B cell (primary cell): ENCODE measurements around the gene TBC1D20. TPM values are rescaled to one million over a fixed set of nuclear protein-coding genes. Genes with fewer than 3 reads are reported as not detected.

Experiments used
- ATAC-seq: fragments of 200-7000 bp; cut with Tn5 transposase; one replicate; pipeline ENCODE4 v1.10.0; 2021; ENCODE audit warnings: low read depth, mild to moderate bottlenecking, moderate number of reproducible peaks, moderate library complexity
- CTCF ChIA-PET: fragments of 350-600 bp; sonication (Branson Sonifier 250); formaldehyde crosslinking; loops from one replicate; lab custom pipeline; 2021; ENCODE audit warnings: antibody characterized with exemption, inconsistent platforms; lab: Charles Lee
- POLR2A ChIA-PET: fragments of 350-600 bp; sonication (Branson Sonifier 250); formaldehyde crosslinking; loops from one replicate; lab custom pipeline; 2021; ENCODE audit warnings: antibody characterized with exemption; lab: Charles Lee
- DNase-seq: peaks from one replicate; pipeline ENCODE4 v3.0.0; 2013
- H2AFZ ChIP-seq: 2 replicates; pipeline ENCODE4 v1.6.1; 2012; ENCODE audit warnings: mild to moderate bottlenecking, low read depth, low read length; ENCODE audit not compliant: insufficient read depth, poor library complexity, severe bottlenecking
- H3K27ac ChIP-seq, 2 donors: 1 replicate in 1 of 2; 2 replicates in 1 of 2; pipeline ENCODE4 v1.5.1; 2012 to 2013; ENCODE audit warnings: low read length in 2 of 2, mild to moderate bottlenecking in 2 of 2, moderate library complexity in 1 of 2
- H3K27me3 ChIP-seq, 4 experiments: fragments of 200-600 bp in 1 of 4; sonication (generic) in 1 of 4; replicated peaks in 1 of 4; 1 replicate in 2 of 4; 2 replicates in 2 of 4; pipeline versions ENCODE4 v1.6.1 to v1.7.0; 2013 to 2016; ENCODE audit warnings: low read length in 3 of 4, mild to moderate bottlenecking in 2 of 4, mixed read lengths in 1 of 4, moderate library complexity in 1 of 4; ENCODE audit not compliant: insufficient read depth in 4 of 4, control insufficient read depth in 3 of 4; ENCODE audit errors: control extremely low read depth in 1 of 4
- H3K36me3 ChIP-seq, 2 experiments: replicated peaks in 1 of 2; 1 replicate in 1 of 2; 2 replicates in 1 of 2; pipeline versions ENCODE4 v1.6.1 to v1.7.1; 2013; ENCODE audit warnings: low read length in 1 of 2; ENCODE audit not compliant: insufficient read depth in 2 of 2, control insufficient read depth in 1 of 2; ENCODE audit errors: control extremely low read depth in 1 of 2, extremely low read depth in 1 of 2
- H3K4me1 ChIP-seq, 2 donors: fragments of 200-600 bp in 1 of 2; sonication (generic) in 1 of 2; 1 replicate in 1 of 2; 2 replicates in 1 of 2; pipeline versions ENCODE4 v1.5.1 to v1.6.1; 2013 to 2017; ENCODE audit warnings: low read length in 2 of 2; ENCODE audit not compliant: control insufficient read depth in 2 of 2, insufficient read depth in 2 of 2
- H3K4me2 ChIP-seq: replicated peaks from 2 replicates; pipeline ENCODE3; 2012; ENCODE audit warnings: mild to moderate bottlenecking, low read depth, low read length; ENCODE audit not compliant: poor library complexity, severe bottlenecking
- H3K4me3 ChIP-seq, 5 experiments: fragments of 200-600 bp in 1 of 5; sonication (generic) in 1 of 5; 1 replicate in 3 of 5; 2 replicates in 2 of 5; pipeline versions ENCODE4 v1.5.1 to v1.7.0; 2011 to 2016; ENCODE audit warnings: low read length in 4 of 5, mild to moderate bottlenecking in 4 of 5, low read depth in 2 of 5, control low read depth in 1 of 5, moderate library complexity in 1 of 5; ENCODE audit not compliant: insufficient read depth in 1 of 5; ENCODE audit errors: control extremely low read depth in 1 of 5, extremely low read depth in 1 of 5
- H3K79me2 ChIP-seq: fragments of 200-600 bp; sonication (generic); one replicate; pipeline ENCODE4 v1.6.0; 2016; ENCODE audit warnings: low read length; ENCODE audit not compliant: control insufficient read depth, insufficient read depth
- H3K9ac ChIP-seq: fragments of 200-600 bp; sonication (generic); 2 replicates; pipeline ENCODE4 v1.6.1; 2017; ENCODE audit warnings: mild to moderate bottlenecking, low read length, moderate library complexity
- H3K9me3 ChIP-seq, 3 donors: one replicate each; pipeline versions ENCODE4 v1.6.1 to v1.7.1; 2013; ENCODE audit warnings: low read length in 2 of 3; ENCODE audit not compliant: control insufficient read depth in 2 of 3, insufficient read depth in 1 of 3; ENCODE audit errors: control extremely low read depth in 1 of 3
- H4K20me1 ChIP-seq: 2 replicates; pipeline ENCODE4 v1.6.0; 2012; ENCODE audit warnings: mild to moderate bottlenecking, low read length; ENCODE audit not compliant: insufficient read depth, control insufficient read depth, poor library complexity, severe bottlenecking
- H3K27ac Mint-ChIP-seq: one replicate; pipeline ENCODE4 v1.8.0; 2021; ENCODE audit warnings: mixed read lengths
- H3K27me3 Mint-ChIP-seq: one replicate; pipeline ENCODE4 v1.8.0; 2021; ENCODE audit warnings: mixed read lengths
- H3K4me1 Mint-ChIP-seq: one replicate; pipeline ENCODE4 v1.8.0; 2021; ENCODE audit warnings: mixed read lengths
- H3K4me3 Mint-ChIP-seq: one replicate; pipeline ENCODE4 v1.8.0; 2021; ENCODE audit warnings: mixed read lengths
- H3K9me3 Mint-ChIP-seq: one replicate; pipeline ENCODE4 v1.8.0; 2022; ENCODE audit warnings: mixed read lengths; ENCODE audit not compliant: insufficient read depth
- EZH2 ChIP-seq: IDR thresholded peaks from 2 replicates; pipeline ENCODE4 v1.6.1; 2012; ENCODE audit warnings: borderline replicate concordance, low read depth, mild to moderate bottlenecking, moderate library complexity, low read length; ENCODE audit not compliant: insufficient read depth, poor library complexity, severe bottlenecking
- WGBS: methylation state at CpG from one replicate; pipeline ENCODE4 v1.1.5; 2013; ENCODE audit warnings: missing lambda C conversion rate; ENCODE audit not compliant: insufficient coverage; 5-methylcytosine and 5-hydroxymethylcytosine counted together
- intact Hi-C: fragments of 100-400 bp; cut with micrococcal nuclease; formaldehyde crosslinking; loops from one replicate; pipeline ENCODE4 v1.10.0; 2022
- polyA plus RNA-seq: library from polyadenylated mRNA; depleted of rRNA; stranded (reverse); fragments of >200 nt; gene quantifications from 2 replicates; pipeline ENCODE4 v1.2.3, GENCODE V29; 2012
- total RNA-seq, 2 donors: library from RNA; stranded (reverse); fragments of 120-200 nt in 1 of 2; gene quantifications; 1 replicate in 1 of 2; 2 replicates in 1 of 2; pipeline versions ENCODE4 v1.2.3 to v1.2.4, GENCODE V29; 2013 to 2022
- TF ChIP-seq, protein P1 (sequence below): fragments of 200-600 bp; IDR thresholded peaks from one replicate; pipeline ENCODE4 v1.8.0; 2022; ENCODE audit warnings: antibody characterized with exemption, mild to moderate bottlenecking

Gene TBC1D20
- total and polyA plus RNA-seq, 2 donors (not counting 1 experiment from before 2014, with no cell fraction given) = 31.7 to 40.0 TPM

DNA sequence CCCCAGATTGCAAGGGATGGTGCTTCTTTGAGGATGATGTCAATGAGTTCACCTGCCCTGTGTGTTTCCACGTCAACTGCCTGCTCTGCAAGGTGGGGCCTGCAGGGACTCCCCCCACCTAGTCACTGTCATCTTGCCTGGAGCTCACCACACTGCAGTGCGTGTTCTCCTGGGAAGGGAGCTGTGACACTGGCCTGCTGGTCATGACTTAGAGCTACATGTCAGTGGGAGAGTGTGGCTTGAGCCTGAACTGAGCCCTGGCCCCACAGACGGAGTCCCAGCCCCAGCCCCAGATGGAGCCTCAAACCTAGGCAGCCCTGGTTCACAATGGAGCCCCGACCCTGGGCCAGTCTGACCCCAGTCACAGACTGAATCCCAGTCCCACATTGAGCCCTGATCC lies 34.9 kb downstream of the TBC1D20 start:
- CTCF ChIA-PET = no interaction called here
- H3K36me3 ChIP-seq = peaks cover 0 to 66% of the 10 kb centered on the region in 2 experiments
- ATAC-seq = no peak

GRCh38 chr20:426566-426965 lies 35.8 kb downstream of the TBC1D20 start:
- no peak overlapping the region for H3K27ac Mint-ChIP-seq
- ATAC-seq (no peak), DNase-seq (no peak)
- Histone ChIP-seq H3K4me3 (no peak overlapping the region), H4K20me1 (peaks cover 6% of the 10 kb centered on the region), H3K27ac (no peak overlapping the region), H3K4me1 (no peaks in the 10 kb centered on the region), H3K27me3 (no peaks in the 10 kb centered on the region), H3K9ac (no peak overlapping the region), H3K36me3 (peaks cover 0 to 71% of the 10 kb centered on the region in 2 experiments), H3K79me2 (peaks cover 3% of the 10 kb centered on the region), H3K4me2 (no peak overlapping the region), H2AFZ (no peak overlapping the region), H3K9me3 (no peaks in the 10 kb centered on the region)
- no CpG with 5 or more reads among the region's 2 CpGs for WGBS
- ChIA-PET CTCF (no interaction called here), POLR2A (no interaction called here)
- no peak overlapping the region for H3K4me3 Mint-ChIP-seq
- H3K4me1 Mint-ChIP-seq = peaks cover 5% of the 10 kb centered on the region
- TF ChIP-seq EZH2 = no peak
- TF ChIP-seq, protein P1, sequence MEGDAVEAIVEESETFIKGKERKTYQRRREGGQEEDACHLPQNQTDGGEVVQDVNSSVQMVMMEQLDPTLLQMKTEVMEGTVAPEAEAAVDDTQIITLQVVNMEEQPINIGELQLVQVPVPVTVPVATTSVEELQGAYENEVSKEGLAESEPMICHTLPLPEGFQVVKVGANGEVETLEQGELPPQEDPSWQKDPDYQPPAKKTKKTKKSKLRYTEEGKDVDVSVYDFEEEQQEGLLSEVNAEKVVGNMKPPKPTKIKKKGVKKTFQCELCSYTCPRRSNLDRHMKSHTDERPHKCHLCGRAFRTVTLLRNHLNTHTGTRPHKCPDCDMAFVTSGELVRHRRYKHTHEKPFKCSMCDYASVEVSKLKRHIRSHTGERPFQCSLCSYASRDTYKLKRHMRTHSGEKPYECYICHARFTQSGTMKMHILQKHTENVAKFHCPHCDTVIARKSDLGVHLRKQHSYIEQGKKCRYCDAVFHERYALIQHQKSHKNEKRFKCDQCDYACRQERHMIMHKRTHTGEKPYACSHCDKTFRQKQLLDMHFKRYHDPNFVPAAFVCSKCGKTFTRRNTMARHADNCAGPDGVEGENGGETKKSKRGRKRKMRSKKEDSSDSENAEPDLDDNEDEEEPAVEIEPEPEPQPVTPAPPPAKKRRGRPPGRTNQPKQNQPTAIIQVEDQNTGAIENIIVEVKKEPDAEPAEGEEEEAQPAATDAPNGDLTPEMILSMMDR = no peak
- H3K9me3 Mint-ChIP-seq = no peaks in the 10 kb centered on the region
- intact Hi-C loops = no loop called here
- H3K27me3 Mint-ChIP-seq = no peaks in the 10 kb centered on the region

More for the DNA sequence above, 34.9 kb downstream of the TBC1D20 start:
- POLR2A ChIA-PET = no interaction called here
- no peak overlapping the region for H3K9ac ChIP-seq
- Mint-ChIP-seq H3K4me1 (peaks cover 7% of the 10 kb centered on the region), H3K27ac (no peak overlapping the region), H3K27me3 (no peaks in the 10 kb centered on the region), H3K4me3 (no peak overlapping the region), H3K9me3 (no peaks in the 10 kb centered on the region)
- TF ChIP-seq EZH2 = no peak
- TF ChIP-seq, protein P1 = no peak
- no peak overlapping the region for H3K27ac ChIP-seq
- H3K27me3 ChIP-seq = no peaks in the 10 kb centered on the region
- intact Hi-C loops = no loop called here
- DNase-seq = no peak
- no peak overlapping the region for H2AFZ ChIP-seq
- no peaks in the 10 kb centered on the region for H3K79me2 ChIP-seq
- no peaks in the 10 kb centered on the region for H3K9me3 ChIP-seq
- 88% methylated on average over 4 of the region's 4 CpGs for WGBS
- H3K4me3 ChIP-seq = no peak overlapping the region
- H3K4me2 ChIP-seq = no peak overlapping the region
- no peaks in the 10 kb centered on the region for H4K20me1 ChIP-seq
- H3K4me1 ChIP-seq = no peaks in the 10 kb centered on the region
